ENCODE results near the gene TMEM143.
"Not testable (repeated sequence)": the region's sequence is repeated elsewhere in the genome, so short reads cannot be mapped to it uniquely, and the experiment has no call there.

Gene TMEM143

GRCh38 chr19:48296963-48297734 lies 66.6 kb downstream of the TMEM143 start:
- DNase-seq (ENCODE audit: low read depth in 3 of 3), result no peak

GRCh38 chr19:48295458-48295857 lies 68.3 kb downstream of the TMEM143 start:
- no peak for DNase-seq (ENCODE audit: low read depth in 3 of 3)

- no peak for DNase-seq (ENCODE audit: low read depth in 3 of 3)
Observed at GRCh38 chr19:48292798-48293197, 70.9 kb downstream of the TMEM143 start.

- not testable (repeated sequence) for DNase-seq (ENCODE audit: low read depth in 3 of 3)
Observed at GRCh38 chr19:48291489-48291815, 72.3 kb downstream of the TMEM143 start.

GRCh38 chr19:48290771-48291488 lies 72.8 kb downstream of the TMEM143 start:
- DNase-seq (ENCODE audit: low read depth in 3 of 3), result peak; percentile 22 to 52 (median 47)

GRCh38 chr19:48290401-48290770 lies 73.4 kb downstream of the TMEM143 start:
- no peak for DNase-seq (ENCODE audit: low read depth in 3 of 3)

- no peak for DNase-seq (ENCODE audit: low read depth in 3 of 3)
Observed at GRCh38 chr19:48287748-48288147, 76.0 kb downstream of the TMEM143 start.

- DNase-seq (ENCODE audit: low read depth in 3 of 3), result no peak
Observed at GRCh38 chr19:48284896-48285295, 78.8 kb downstream of the TMEM143 start.

GRCh38 chr19:48283908-48284307 lies 79.8 kb downstream of the TMEM143 start:
- no peak for DNase-seq (ENCODE audit: low read depth in 3 of 3)

Measured in stimulated activated CD4-positive, alpha-beta T cell treated with anti-CD3 and anti-CD28 coated beads, TNF-alpha, amount 100 ng/mL, for 24 hours (primary cell).